GM12875 (cell line): ENCODE results near the gene ELP4.
"Not testable (repeated sequence)": the region's sequence is repeated elsewhere in the genome, so short reads cannot be mapped to it uniquely, and the experiment has no call there.

ENCODE experiments used
- H3K4me3 ChIP-seq: one replicate; pipeline ENCODE4 v1.5.1; 2011; ENCODE audit warnings: low read depth, low read length, control low read depth
- CTCF ChIP-seq: IDR thresholded peaks from 2 replicates; pipeline ENCODE4 v1.5.1; 2011; ENCODE audit warnings: low read depth, mild to moderate bottlenecking, control low read depth, inconsistent platforms, low read length, moderate library complexity, borderline replicate concordance; ENCODE audit not compliant: insufficient read depth

ELP4 gene

GRCh38 chr11:31720225-31720624 is 210.7 kb downstream of the ELP4 start:
- no peak for TF ChIP-seq CTCF
- H3K4me3 ChIP-seq: no peak overlapping the region

GRCh38 chr11:31720671-31721365 is 211.3 kb downstream of the ELP4 start:
- TF ChIP-seq CTCF: no peak
- H3K4me3 ChIP-seq: no peak overlapping the region

- no peak for TF ChIP-seq CTCF
- no peak overlapping the region for H3K4me3 ChIP-seq
Observed at GRCh38 chr11:31722754-31723153, 213.2 kb downstream of the ELP4 start.

- TF ChIP-seq CTCF: no peak
- no peak overlapping the region for H3K4me3 ChIP-seq
Observed at GRCh38 chr11:31725176-31725575, 215.6 kb downstream of the ELP4 start.

GRCh38 chr11:31728432-31728831 is 218.9 kb downstream of the ELP4 start:
- no peak for TF ChIP-seq CTCF

GRCh38 chr11:31740131-31740530 is 230.6 kb downstream of the ELP4 start:
- TF ChIP-seq CTCF: no peak

More at GRCh38 chr11:31728432-31728831, 218.9 kb downstream of the ELP4 start:
- H3K4me3 ChIP-seq: no peak overlapping the region

GRCh38 chr11:31740731-31741368 is 231.3 kb downstream of the ELP4 start:
- H3K4me3 ChIP-seq: not testable (repeated sequence)

More at GRCh38 chr11:31740131-31740530, 230.6 kb downstream of the ELP4 start:
- H3K4me3 ChIP-seq: no peak overlapping the region
